ENCODE results near the gene IL20RB.

GRCh38 chr3:136982520-136983138, 24.8 kb downstream of the IL20RB start:
- no peak for TF ChIP-seq TAF1 (IDR thresholded peaks at IDR 0.05; ENCODE audit: low read depth, low read length)
- TF ChIP-seq POLR2AphosphoS5 (IDR thresholded peaks at IDR 0.05; ENCODE audit: low read depth, low read length), result no peak
- no peak for TF ChIP-seq PAX5 (IDR thresholded peaks at IDR 0.05; ENCODE audit: insufficient read depth, low read length, severe bottlenecking)
- no peak for TF ChIP-seq POLR2A (IDR thresholded peaks at IDR 0.05; ENCODE audit: low read depth, low read length)
- no peak for TF ChIP-seq SPI1 (IDR thresholded peaks at IDR 0.05; ENCODE audit: low read depth, low read length)

Measured in GM12891 (cell line).